Fibroblast of skin of left quadriceps (primary cell): ENCODE results near the gene ASXL1.
A peak's percentile ranks its signal among the peaks of the same experiment; 100 is the strongest.
"Not testable (repeated sequence)": the region's sequence is repeated elsewhere in the genome, so short reads cannot be mapped to it uniquely, and the experiment has no call there.

Source experiments
- DNase-seq, 2 experiments: peaks; one replicate each; pipeline ENCODE4 v3.0.0-alpha.2; 2013; ENCODE audit warnings: low read depth in 2 of 2

The ASXL1 gene

GRCh38 chr20:32465901-32466675, 108.0 kb downstream of the ASXL1 start:
- not testable (repeated sequence) for DNase-seq

DNA sequence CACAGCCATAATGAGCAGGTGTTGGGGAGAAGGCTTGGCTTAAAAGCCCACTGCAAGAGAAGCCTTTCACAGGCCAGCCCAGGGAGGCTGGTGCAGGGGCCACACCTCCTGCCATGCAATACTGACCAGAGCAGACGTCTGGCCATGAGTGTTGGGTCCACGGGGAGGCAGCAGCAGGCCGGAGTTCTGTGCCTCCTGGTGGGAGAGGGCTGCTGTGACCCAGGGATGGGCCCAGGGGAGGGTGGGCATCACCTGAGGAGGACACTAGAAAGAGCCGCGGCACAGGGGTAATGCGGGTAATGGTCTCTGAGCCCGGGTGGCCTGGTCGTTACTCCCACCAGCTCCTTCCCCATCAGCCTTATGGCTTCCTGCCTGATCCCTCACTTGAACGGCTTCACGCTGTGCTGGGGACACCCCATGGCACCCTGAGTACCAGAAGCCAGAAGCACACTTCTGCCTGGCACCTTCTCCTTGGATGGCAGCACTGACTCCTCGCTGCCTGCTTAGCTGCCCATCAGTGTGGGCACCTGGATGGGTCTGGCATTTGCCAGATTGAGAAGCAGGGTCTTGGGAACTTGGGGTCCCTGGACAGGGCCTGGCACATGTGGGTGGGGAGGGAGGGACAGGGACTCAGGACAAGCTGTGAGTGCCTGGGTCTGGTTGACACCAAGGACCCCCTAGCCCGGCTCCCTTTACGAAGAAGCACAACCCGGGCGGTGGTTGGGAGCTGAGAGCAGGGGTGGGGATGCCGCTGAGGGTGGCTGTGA, 108.8 kb downstream of the ASXL1 start:
- no peak for DNase-seq

DNA sequence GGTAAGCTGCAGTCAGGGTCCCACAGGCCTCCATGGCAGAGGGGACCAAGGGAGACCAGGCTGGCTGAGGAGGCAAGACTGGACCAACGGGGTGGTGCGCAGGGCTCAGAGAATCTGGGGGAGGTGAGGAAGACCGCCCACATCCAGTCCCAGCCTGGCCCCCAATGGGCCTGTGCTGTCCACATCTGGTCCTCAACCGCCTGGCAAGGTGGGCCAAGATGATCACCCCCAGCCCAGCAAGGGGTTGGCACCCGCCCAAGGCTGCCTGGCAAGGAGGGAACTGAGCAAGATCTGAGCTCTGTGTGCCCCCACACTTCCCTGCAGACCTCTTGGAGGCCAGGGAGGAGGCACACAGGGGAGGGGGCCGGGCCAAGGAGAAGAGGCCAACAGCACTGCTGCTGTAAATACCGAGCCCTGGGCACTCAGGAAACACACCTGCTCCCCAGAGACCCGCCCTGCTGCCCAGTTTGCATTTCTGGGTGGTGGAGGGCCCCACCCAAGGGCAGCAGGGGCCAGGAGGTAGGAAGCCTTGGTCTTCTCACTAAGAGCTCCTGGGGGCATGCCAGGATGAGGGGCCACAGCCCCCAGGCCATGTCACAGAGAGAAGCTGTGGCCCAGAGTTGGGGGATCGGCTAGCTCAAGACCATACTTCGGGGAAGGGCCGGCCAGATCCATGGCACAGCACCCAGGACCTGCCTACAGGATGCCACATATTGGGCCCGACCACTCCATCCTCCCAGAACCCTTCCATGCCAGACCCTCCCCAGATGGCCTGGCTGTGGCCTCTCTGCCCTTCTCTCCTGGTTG, 109.6 kb downstream of the ASXL1 start:
- DNase-seq: no peak

- no peak for DNase-seq
Measured at GRCh38 chr20:32468313-32468640, 110.1 kb downstream of the ASXL1 start.

DNA sequence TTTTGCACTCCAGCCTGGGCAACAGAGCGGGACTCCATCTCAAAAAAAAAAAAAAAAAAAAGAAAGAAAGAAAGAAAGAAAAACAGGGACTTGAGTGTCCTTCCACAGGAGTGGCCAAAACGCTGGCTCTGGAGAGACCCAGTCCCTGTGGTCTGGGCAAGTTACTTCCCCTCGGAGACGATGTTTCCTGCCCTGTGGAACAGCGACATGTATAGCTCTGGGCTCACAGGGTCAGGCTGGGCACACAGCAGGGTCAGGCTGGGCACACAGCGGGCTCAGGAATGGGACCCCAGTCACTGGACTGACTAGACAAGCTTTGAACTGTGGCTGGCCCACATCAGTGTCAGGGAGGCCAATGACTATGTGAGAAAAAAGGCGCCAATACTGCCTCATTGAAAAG, 110.7 kb downstream of the ASXL1 start:
- no peak for DNase-seq

GRCh38 chr20:32470025-32470861, 112.1 kb downstream of the ASXL1 start:
- DNase-seq: no peak

GRCh38 chr20:32470940-32471339, 112.8 kb downstream of the ASXL1 start:
- DNase-seq: no peak

GRCh38 chr20:32472581-32473207, 114.6 kb downstream of the ASXL1 start:
- no peak for DNase-seq

DNA sequence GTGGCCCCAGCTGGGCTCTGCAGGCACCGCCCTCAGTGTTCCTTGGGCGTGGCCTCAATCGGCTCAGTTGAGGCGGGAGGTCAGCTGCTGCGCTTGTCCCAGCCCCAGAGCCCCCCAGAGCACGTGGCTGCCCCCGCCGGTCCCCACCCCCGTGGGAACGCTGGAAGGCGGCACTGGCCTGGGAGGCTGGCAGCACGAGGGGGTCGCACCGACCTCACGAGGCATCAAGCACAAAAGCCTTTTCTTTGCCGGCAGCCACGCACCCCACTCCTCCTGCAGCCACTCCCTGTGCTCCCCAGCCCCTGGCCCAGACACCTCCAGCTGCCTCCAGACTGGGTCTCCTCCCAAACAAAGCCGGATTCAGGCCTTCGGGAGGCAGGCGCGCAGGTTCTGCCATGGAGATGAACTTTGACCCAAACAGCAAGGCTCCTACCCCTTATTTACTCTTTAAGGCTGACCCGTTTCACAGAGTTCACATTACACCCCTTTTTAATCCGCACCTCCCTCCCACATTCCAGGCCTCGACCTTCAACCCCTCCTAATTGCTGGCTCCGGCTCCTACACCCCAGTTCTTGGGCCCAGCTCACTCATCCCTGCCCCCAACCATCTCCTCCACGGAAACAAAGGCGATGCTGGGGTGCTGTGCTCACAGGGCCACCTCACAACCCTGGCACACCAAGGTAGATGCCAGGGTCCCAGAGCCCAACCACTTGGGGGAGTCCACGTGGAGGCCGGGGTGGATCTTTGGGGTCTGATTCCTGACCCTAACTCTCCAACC, 115.3 kb downstream of the ASXL1 start:
- DNase-seq: no peak

DNA sequence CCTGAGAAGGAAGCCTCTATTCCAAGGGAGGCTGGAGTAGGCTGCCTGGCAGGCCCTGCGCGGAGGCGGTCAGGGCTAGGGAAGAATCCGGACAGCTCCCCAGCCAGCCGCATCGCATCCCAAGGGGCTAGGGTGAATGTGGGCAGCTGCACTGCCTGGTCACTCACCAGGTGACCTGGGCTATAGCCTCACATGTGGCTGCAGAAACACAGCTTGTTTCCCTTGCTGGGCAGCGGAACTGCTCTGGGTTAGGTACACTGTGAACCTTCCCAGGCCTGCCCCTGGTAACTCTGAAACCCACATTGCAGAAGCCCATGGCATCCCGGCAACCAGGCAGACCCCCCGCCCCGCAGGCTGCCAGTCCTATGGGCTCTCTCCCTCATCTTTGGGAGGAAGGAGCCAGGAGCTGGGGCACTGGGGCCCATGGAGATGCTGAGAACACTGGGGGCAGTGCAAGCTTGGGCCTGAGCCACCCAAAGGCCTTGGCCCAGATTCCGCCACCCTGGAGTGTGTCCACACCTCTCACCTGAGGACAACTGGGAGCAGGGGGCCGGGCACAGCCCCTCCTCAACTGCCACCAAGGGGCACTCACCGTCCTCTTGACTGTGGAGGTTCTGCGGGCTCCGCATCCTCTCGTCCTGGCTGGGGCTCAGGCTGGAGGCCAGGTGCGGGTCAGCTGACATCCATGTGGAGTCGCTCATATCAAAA, 116.0 kb downstream of the ASXL1 start:
- no peak for DNase-seq

DNA sequence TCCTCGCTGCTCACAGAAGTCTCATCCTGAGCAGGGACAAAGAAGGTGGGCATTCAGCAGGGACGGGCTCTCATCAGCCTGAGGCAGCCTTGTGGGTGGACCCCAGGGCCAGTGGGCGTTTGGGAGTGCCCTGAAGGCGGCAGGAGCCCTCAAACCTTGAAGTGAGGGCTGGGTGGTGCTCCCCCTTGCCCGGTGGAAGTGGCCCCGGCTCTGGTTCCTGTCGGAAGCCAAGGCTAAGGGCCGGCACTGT, 116.5 kb downstream of the ASXL1 start:
- no peak for DNase-seq

DNA sequence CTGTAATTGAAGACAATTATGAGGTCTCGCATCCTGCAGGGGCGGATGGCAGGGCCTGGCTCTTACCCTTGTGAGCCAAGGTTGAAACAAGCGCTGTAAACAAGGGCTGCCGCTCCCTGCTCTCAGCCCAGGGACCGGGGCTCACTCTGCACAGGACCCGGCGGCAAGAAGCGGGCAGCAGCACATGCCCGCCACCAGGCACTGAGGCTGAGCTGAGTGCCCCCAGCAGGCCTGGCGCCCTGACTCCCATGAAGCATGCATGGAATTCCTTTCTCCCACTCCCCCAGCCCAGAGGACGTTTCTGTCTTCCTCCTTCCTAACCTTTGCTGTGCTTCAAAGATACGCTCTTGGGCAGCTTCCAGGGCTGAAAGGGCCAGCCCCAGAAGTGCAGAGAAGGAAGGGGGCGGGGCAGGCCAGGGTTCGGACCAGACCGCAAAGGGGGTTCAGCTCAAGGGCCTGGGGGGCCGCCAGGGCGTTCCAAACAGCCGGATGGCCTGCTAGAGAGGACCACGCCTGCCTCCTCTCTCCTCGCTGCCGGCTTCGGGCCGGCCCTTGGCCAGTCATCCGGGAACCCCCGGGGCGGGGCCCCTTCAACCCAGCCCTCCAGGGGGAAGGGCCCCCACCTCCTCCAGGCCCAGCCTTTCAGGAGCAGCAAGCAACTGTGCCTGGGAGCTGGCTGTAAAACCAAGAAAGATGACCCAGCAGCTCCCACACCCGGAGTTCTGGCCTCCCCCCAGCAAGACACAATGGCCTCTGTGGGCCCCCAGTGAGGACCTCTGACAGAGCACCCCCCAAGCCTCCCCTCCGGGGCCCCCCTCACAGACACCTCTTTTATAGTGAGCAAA, 117.1 kb downstream of the ASXL1 start:
- peak; percentile 88 to 90 for DNase-seq

- no peak for DNase-seq
Measured at GRCh38 chr20:32476684-32477593, 118.8 kb downstream of the ASXL1 start.

DNA sequence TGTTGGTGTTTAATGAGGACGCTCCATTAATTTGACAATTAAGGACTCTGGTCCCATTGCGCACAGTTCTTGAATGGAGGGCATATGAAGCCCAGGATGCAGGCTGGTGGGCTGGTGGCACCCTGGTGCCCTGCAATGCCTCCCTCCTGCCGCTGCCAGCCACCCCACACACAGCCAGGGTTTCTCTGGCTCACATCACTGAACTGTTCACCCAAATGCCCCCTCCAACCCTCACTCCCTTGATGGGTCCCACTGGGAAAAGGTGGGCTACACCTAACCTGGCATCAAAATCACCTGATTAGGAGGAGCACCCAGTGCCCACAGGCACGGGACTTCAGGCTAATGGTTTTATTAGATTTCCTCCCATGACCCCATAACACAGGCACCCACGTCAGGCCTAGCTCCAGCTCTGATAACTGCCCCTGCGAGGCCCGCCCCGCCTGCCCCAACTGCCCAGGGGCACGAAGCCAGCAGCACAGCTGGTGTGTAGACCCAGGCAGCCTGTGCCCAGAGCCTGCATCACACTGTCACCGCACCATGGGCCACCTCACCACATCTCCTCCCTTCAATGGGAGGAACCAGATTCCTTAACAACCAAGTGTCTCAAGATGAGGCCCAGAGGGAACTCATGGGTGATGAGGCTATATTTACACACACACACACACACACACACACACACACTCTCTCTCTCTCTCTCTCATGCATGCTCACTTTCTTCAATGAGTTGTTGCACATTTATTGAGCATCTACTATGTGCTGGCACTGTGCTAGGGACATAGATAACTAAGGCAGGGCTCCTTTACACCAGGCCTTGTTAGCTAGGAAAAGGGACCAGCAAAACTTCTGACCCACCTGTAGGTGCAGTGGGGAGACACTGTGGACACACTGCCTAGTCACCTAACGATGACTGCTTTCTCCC, 119.7 kb downstream of the ASXL1 start:
- DNase-seq: no peak

GRCh38 chr20:32478576-32478975, 120.4 kb downstream of the ASXL1 start:
- no peak for DNase-seq

DNA sequence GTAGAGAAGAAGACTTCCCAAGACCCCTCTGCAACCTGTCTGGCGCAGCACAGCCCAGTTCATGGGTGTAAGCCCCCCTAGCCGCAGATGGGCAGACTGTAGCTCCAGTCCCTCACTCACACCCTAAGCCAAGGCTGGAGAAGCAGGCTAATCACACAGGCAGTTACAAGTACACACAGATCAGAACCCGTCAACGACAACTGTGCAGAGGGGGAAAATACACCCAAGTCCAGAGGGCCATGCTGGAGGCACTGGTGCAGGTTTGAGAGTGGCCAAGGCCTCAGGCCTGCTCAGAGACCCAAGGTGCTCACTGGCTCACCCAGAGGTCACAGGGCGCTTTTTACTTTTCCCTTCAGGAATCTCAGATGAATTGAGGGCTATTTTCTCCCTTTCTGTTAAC, 120.9 kb downstream of the ASXL1 start:
- DNase-seq: no peak

DNA sequence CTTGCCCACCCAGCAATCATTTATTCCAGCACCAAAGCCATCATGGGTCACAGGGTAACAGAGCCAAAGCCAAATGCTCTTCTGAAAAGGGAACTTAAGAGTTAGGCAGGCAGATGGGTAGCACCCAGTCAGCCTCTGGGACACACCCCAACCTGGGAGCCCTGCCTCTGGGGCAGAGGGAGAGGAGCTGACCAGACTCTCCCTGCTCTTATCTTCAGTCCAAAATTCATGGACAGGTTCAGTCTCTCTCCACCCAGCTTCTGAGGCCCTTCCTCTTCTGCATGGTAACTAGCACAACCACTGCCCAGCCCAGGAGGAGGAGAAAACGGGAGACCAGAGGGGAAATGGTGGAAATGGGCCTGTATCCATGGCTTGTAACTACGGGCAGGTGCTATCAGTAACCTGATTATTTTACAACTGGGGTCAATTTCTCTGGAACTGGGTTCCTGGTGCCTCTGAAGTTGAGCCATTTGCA, 121.6 kb downstream of the ASXL1 start:
- no peak for DNase-seq
